K562 (cell line): Measurements from ENCODE around the gene PILRA. TPM values are rescaled to one million over a fixed set of nuclear protein-coding genes. Genes with fewer than 3 reads are reported as not detected.
A peak's percentile ranks its signal among the peaks of the same experiment; 100 is the strongest.

Experiments
- EHMT2 ChIP-seq: fragments of 450-650 bp; IDR thresholded peaks from 2 replicates; pipeline ENCODE4 v1.6.1; 2018; ENCODE audit warnings: antibody characterized with exemption
- ELF1 ChIP-seq: fragments of 200-800 bp; sonication (Bioruptor generic); IDR thresholded peaks from 2 replicates; pipeline ENCODE4 v1.6.1; 2016; ENCODE audit warnings: missing genetic modification characterization, missing compliant biosample characterization
- FOXK2 ChIP-seq, 2 experiments: fragments of 450-650 bp; IDR thresholded peaks in 1 of 2; conservative IDR thresholded peaks in 1 of 2; 2 replicates each; pipeline ENCODE4 v1.6.1; 2016; ENCODE audit warnings: low read depth in 2 of 2, mild to moderate bottlenecking in 1 of 2
- LCOR ChIP-seq: sonication (generic); formaldehyde crosslinking; IDR thresholded peaks from 2 replicates; pipeline ENCODE4 v1.8.0; 2022; ENCODE audit warnings: mild to moderate bottlenecking, missing genetic modification reagents
- NONO ChIP-seq, 2 experiments: fragments of 200-400 bp in 1 of 2; fragments of 450-650 bp in 1 of 2; formaldehyde crosslinking in 1 of 2; IDR thresholded peaks; 2 replicates each; pipeline ENCODE4 v1.6.1; 2017; ENCODE audit warnings: low read depth in 2 of 2, mild to moderate bottlenecking in 2 of 2, moderate library complexity in 2 of 2, low read length in 1 of 2
- NR4A1 ChIP-seq, 2 experiments: fragments of 250-450 bp in 1 of 2; fragments of 450-650 bp in 1 of 2; sonication (Bioruptor Pico) in 1 of 2; IDR thresholded peaks; 2 replicates each; pipeline versions ENCODE4 v1.4.0 to v1.6.1; 2016 to 2020; ENCODE audit warnings: mild to moderate bottlenecking in 2 of 2, missing compliant biosample characterization in 1 of 2, missing genetic modification characterization in 1 of 2, moderate library complexity in 1 of 2
- POLR2B ChIP-seq: fragments of 450-650 bp; IDR thresholded peaks from 2 replicates; pipeline ENCODE4 v1.6.1; 2018; ENCODE audit warnings: low read depth; ENCODE audit not compliant: partially characterized antibody
- SMARCE1 ChIP-seq: fragments of 450-650 bp; IDR thresholded peaks from 2 replicates; pipeline ENCODE4 v1.7.1; 2016; ENCODE audit warnings: mild to moderate bottlenecking
- ZBTB17 ChIP-seq: fragments of 450-650 bp; formaldehyde crosslinking; IDR thresholded peaks from 2 replicates; pipeline ENCODE4 v1.4.0; 2020; ENCODE audit warnings: mild to moderate bottlenecking
- ZC3H4 ChIP-seq: sonication (generic); formaldehyde crosslinking; IDR thresholded peaks from 2 replicates; pipeline ENCODE4 v1.9.0; 2021; ENCODE audit warnings: missing genetic modification reagents, borderline replicate concordance
- ZNF785 ChIP-seq: fragments of 250-450 bp; sonication (Bioruptor Pico); IDR thresholded peaks from 2 replicates; pipeline ENCODE4 v1.4.0; 2020; ENCODE audit warnings: mild to moderate bottlenecking
- polyA plus RNA-seq, 8 experiments: library from polyadenylated mRNA; depleted of rRNA in 4 of 8; stranded (reverse) in 5 of 8; unstranded in 3 of 8; fragments of >200 nt; fragmentation: Nextera tagmentation in 2 of 8; fragmentation: Illumina TruSeq in 1 of 8; extraction: Ambion mirVana in 2 of 8; extraction: Trizol in 1 of 8; gene quantifications; 2 replicates each; pipeline versions ENCODE4 v1.2.1 to v1.2.3, GENCODE V29; 2011 to 2014; ENCODE audit warnings: inconsistent platforms in 1 of 8, missing spikeins in 1 of 8
- total RNA-seq, 7 experiments: library from RNA; depleted of rRNA in 6 of 7; stranded (reverse); fragments of >200 nt in 6 of 7; fragmentation: Illumina TruSeq in 2 of 7; extraction: Trizol in 2 of 7; gene quantifications; 2 replicates each; pipeline versions ENCODE4 v1.2.1 to v1.2.3, GENCODE V29; 2011 to 2021; ENCODE audit warnings: low replicate concordance in 1 of 7
- TF ChIP-seq, protein P1 (sequence below): sonication (generic); formaldehyde crosslinking; IDR thresholded peaks from 2 replicates; pipeline ENCODE4 v1.8.0; 2022; ENCODE audit warnings: mild to moderate bottlenecking, missing genetic modification reagents
- TF ChIP-seq, protein P2 (sequence below): fragments of 150-350 bp; IDR thresholded peaks from 2 replicates; pipeline ENCODE4 v1.6.1; 2014; ENCODE audit warnings: low read depth, mild to moderate bottlenecking, low read length, borderline replicate concordance
- TF ChIP-seq, protein P3 (sequence below): fragments of 450-650 bp; formaldehyde crosslinking; conservative IDR thresholded peaks from 2 replicates; pipeline ENCODE4 v1.4.0; 2022; ENCODE audit warnings: mild to moderate bottlenecking, missing genetic modification characterization
- TF ChIP-seq, protein P4 (sequence below): fragments of 250-450 bp; sonication (Bioruptor Pico); IDR thresholded peaks from 2 replicates; pipeline ENCODE4 v1.8.0; 2022; ENCODE audit warnings: inconsistent platforms, mild to moderate bottlenecking, moderate library complexity, borderline replicate concordance
- TF ChIP-seq, protein P5 (sequence below), 2 experiments: fragments of 200-800 bp in 1 of 2; sonication (Bioruptor generic) in 1 of 2; sonication (generic) in 1 of 2; formaldehyde crosslinking in 1 of 2; IDR thresholded peaks in 1 of 2; conservative IDR thresholded peaks in 1 of 2; 2 replicates each; pipeline versions ENCODE4 v1.5.0 to v1.6.1; 2016 to 2020; ENCODE audit warnings: missing compliant biosample characterization in 1 of 2, missing genetic modification characterization in 1 of 2, missing genetic modification reagents in 1 of 2

Gene PILRA
- total and polyA plus RNA-seq, 9 of the 15 experiments (the other 6 are each of a cell fraction or from before 2014, with no cell fraction given) = 0.13 to 1.8 (median 0.62) TPM

DNA sequence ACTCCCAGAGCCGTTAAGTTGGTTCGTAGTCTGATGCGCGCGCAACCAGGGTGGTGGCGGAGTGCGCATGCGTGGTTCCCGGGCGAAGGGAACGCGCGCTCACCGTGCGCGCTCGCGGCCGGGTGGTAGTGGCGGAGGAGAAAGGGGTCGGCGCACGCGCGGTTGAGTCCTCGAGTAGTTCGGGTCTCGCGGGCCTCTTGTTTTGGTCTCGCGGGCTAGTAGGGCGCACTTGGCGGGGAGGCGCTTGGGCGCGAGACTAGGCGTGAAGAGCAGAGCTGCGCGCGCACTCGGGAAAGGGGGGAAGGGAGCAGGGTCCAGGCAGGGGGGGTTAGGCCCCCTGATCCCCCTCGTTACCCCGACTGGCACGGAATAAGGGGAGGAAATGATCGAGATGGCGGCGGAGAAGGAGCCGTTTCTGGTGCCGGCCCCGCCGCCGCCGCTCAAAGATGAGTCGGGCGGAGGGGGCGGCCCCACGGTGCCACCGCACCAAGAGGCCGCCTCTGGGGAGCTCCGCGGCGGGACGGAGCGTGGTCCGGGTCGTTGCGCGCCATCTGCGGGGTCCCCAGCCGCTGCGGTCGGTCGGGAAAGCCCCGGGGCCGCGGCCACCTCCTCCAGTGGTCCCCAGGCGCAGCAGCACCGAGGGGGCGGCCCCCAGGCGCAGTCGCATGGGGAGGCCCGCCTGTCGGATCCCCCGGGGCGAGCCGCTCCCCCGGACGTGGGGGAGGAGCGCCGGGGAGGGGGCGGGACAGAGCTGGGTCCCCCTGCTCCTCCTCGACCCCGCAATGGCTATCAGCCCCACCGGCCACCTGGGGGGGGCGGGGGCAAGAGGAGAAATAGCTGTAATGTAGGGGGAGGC, 56.6 kb downstream of the PILRA start, which contains the start of gene MEPCE (continued):
- TF ChIP-seq, protein P1, sequence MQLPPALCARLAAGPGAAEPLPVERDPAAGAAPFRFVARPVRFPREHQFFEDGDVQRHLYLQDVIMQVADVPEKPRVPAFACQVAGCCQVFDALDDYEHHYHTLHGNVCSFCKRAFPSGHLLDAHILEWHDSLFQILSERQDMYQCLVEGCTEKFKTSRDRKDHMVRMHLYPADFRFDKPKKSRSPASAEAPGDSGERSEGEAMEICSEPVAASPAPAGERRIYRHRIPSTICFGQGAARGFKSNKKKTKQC (CRISPR knock-in tag) = peak; percentile 78; the same call in 1 of the 2 replicates
- TF ChIP-seq POLR2B = peak; percentile 55
- peak; percentile 21; the same call in 1 of the 2 replicates for TF ChIP-seq ZC3H4 (CRISPR knock-in tag)
- TF ChIP-seq, protein P2, sequence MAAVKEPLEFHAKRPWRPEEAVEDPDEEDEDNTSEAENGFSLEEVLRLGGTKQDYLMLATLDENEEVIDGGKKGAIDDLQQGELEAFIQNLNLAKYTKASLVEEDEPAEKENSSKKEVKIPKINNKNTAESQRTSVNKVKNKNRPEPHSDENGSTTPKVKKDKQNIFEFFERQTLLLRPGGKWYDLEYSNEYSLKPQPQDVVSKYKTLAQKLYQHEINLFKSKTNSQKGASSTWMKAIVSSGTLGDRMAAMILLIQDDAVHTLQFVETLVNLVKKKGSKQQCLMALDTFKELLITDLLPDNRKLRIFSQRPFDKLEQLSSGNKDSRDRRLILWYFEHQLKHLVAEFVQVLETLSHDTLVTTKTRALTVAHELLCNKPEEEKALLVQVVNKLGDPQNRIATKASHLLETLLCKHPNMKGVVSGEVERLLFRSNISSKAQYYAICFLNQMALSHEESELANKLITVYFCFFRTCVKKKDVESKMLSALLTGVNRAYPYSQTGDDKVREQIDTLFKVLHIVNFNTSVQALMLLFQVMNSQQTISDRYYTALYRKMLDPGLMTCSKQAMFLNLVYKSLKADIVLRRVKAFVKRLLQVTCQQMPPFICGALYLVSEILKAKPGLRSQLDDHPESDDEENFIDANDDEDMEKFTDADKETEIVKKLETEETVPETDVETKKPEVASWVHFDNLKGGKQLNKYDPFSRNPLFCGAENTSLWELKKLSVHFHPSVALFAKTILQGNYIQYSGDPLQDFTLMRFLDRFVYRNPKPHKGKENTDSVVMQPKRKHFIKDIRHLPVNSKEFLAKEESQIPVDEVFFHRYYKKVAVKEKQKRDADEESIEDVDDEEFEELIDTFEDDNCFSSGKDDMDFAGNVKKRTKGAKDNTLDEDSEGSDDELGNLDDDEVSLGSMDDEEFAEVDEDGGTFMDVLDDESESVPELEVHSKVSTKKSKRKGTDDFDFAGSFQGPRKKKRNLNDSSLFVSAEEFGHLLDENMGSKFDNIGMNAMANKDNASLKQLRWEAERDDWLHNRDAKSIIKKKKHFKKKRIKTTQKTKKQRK = no peak
- no peak for TF ChIP-seq ZNF785
- TF ChIP-seq, protein P3, sequence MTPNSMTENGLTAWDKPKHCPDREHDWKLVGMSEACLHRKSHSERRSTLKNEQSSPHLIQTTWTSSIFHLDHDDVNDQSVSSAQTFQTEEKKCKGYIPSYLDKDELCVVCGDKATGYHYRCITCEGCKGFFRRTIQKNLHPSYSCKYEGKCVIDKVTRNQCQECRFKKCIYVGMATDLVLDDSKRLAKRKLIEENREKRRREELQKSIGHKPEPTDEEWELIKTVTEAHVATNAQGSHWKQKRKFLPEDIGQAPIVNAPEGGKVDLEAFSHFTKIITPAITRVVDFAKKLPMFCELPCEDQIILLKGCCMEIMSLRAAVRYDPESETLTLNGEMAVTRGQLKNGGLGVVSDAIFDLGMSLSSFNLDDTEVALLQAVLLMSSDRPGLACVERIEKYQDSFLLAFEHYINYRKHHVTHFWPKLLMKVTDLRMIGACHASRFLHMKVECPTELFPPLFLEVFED = 0 out of 2 replicates have a peak, but pooled peaks have one; percentile 22
- TF ChIP-seq LCOR (CRISPR knock-in tag) = no peak
- TF ChIP-seq, protein P4, sequence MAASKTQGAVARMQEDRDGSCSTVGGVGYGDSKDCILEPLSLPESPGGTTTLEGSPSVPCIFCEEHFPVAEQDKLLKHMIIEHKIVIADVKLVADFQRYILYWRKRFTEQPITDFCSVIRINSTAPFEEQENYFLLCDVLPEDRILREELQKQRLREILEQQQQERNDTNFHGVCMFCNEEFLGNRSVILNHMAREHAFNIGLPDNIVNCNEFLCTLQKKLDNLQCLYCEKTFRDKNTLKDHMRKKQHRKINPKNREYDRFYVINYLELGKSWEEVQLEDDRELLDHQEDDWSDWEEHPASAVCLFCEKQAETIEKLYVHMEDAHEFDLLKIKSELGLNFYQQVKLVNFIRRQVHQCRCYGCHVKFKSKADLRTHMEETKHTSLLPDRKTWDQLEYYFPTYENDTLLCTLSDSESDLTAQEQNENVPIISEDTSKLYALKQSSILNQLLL (CRISPR knock-in tag) = no peak
- TF ChIP-seq, protein P5, sequence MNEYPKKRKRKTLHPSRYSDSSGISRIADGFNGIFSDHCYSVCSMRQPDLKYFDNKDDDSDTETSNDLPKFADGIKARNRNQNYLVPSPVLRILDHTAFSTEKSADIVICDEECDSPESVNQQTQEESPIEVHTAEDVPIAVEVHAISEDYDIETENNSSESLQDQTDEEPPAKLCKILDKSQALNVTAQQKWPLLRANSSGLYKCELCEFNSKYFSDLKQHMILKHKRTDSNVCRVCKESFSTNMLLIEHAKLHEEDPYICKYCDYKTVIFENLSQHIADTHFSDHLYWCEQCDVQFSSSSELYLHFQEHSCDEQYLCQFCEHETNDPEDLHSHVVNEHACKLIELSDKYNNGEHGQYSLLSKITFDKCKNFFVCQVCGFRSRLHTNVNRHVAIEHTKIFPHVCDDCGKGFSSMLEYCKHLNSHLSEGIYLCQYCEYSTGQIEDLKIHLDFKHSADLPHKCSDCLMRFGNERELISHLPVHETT (CRISPR knock-in tag; conservative IDR thresholded peaks at IDR 0.05 in 1 of 2, IDR thresholded peaks at IDR 0.05 in 1 of 2) = peak in 1 of 2 experiments; percentile 37; a peak in 1 of 4 replicates
- 0 out of 2 replicates have a peak, but pooled peaks have one; percentile 7 for TF ChIP-seq SMARCE1
- TF ChIP-seq EHMT2 = no peak
- TF ChIP-seq FOXK2 (conservative IDR thresholded peaks at IDR 0.05 in 1 of 2, IDR thresholded peaks at IDR 0.05 in 1 of 2; ENCODE audit: low read depth in 2 of 2) = peak in 1 of 2 experiments; percentile 18; a peak in 1 of 4 replicates
- peak; percentile 23 to 70; a peak in 2 of 4 replicates for TF ChIP-seq NONO (IDR thresholded peaks at IDR 0.05; ENCODE audit: low read depth in 2 of 2, low read length in 1 of 2)
- peak; percentile 92; the same call in 1 of the 2 replicates for TF ChIP-seq NR4A1 (CRISPR knock-in tag; IDR thresholded peaks at IDR 0.05)
- peak; percentile 40; the same call in 1 of the 2 replicates for TF ChIP-seq NR4A1 (tag; IDR thresholded peaks at IDR 0.05)
- peak; percentile 24; the same call in 1 of the 2 replicates for TF ChIP-seq ZBTB17 (CRISPR knock-in tag)
- TF ChIP-seq ELF1 (tag) = no peak
